Brain microvascular endothelial cell (primary cell): ENCODE data around the gene BBS9.
A peak's percentile ranks its signal among the peaks of the same experiment; 100 is the strongest.

Experiments
- DNase-seq: peaks from one replicate; pipeline ENCODE4 v3.0.0-alpha.2; 2020
- H3K27ac ChIP-seq: fragments of 250-450 bp; sonication (Bioruptor Pico); 2 replicates; pipeline ENCODE4 v1.5.1; 2020; ENCODE audit warnings: mild to moderate bottlenecking, moderate library complexity
- H3K27me3 ChIP-seq: fragments of 250-450 bp; sonication (Bioruptor Pico); replicated peaks from 2 replicates; pipeline ENCODE4 v1.5.1; 2020; ENCODE audit warnings: mild to moderate bottlenecking
- H3K36me3 ChIP-seq: fragments of 250-450 bp; sonication (Bioruptor Pico); replicated peaks from 2 replicates; pipeline ENCODE4 v1.5.1; 2020; ENCODE audit warnings: mild to moderate bottlenecking
- H3K4me3 ChIP-seq: 2 replicates; pipeline ENCODE4 v1.5.1; 2011; ENCODE audit warnings: low read depth, mild to moderate bottlenecking, control low read depth, low read length, moderate library complexity
- in situ Hi-C: cut with HindIII; loops from 2 replicates; pipeline ENCODE4 v1.10.0; 2017; ENCODE audit warnings: low sequenced_read_pairs, low pct_ligation_motif_present
- TF ChIP-seq, protein P1 (sequence below): IDR thresholded peaks from 2 replicates; pipeline ENCODE4 v1.5.1; 2011; ENCODE audit warnings: low read depth, mild to moderate bottlenecking, moderate library complexity, low read length, control low read depth, inconsistent platforms; ENCODE audit errors: missing control alignments

Gene BBS9

GRCh38 chr7:33422825-33423645 is 293.7 kb downstream of the BBS9 start:
- H3K4me3 ChIP-seq = no peak overlapping the region
- no peaks in the 10 kb centered on the region for H3K36me3 ChIP-seq
- no peak for DNase-seq
- no peak overlapping the region for H3K27ac ChIP-seq
- in situ Hi-C loops = no loop called here
- TF ChIP-seq, protein P1, sequence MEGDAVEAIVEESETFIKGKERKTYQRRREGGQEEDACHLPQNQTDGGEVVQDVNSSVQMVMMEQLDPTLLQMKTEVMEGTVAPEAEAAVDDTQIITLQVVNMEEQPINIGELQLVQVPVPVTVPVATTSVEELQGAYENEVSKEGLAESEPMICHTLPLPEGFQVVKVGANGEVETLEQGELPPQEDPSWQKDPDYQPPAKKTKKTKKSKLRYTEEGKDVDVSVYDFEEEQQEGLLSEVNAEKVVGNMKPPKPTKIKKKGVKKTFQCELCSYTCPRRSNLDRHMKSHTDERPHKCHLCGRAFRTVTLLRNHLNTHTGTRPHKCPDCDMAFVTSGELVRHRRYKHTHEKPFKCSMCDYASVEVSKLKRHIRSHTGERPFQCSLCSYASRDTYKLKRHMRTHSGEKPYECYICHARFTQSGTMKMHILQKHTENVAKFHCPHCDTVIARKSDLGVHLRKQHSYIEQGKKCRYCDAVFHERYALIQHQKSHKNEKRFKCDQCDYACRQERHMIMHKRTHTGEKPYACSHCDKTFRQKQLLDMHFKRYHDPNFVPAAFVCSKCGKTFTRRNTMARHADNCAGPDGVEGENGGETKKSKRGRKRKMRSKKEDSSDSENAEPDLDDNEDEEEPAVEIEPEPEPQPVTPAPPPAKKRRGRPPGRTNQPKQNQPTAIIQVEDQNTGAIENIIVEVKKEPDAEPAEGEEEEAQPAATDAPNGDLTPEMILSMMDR = no peak
- no peaks in the 10 kb centered on the region for H3K27me3 ChIP-seq

- Histone ChIP-seq H3K27me3 (no peaks in the 10 kb centered on the region), H3K4me3 (no peak overlapping the region), H3K27ac (no peak overlapping the region), H3K36me3 (no peaks in the 10 kb centered on the region)
- TF ChIP-seq, protein P1 = peak; percentile 40
- in situ Hi-C loops = no loop called here
- DNase-seq = no peak
These were observed 294.3 kb downstream of the BBS9 start for GRCh38 chr7:33423646-33424020.

DNA sequence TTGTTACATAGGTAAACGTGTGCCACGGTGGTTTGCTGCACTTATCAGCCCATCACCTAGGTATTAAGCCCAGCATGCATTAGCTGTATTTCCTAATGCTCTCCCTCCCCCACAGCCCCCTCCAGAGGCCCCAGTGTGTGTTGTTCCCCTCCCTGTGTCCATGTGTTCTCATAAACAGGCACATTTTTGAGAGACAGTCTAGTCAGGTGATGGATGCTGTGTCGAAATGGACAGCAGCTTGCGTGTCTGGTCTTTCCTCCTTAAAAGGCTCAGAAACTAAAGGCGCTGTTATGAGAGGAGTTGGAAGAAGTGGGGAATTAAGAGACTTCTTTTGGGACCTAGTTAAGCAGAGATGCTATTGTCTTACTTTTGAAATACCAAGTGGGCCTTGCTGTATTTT is 296.0 kb downstream of the BBS9 start:
- DNase-seq = no peak
- Histone ChIP-seq H3K27ac (no peak overlapping the region), H3K36me3 (no peaks in the 10 kb centered on the region), H3K4me3 (no peak overlapping the region), H3K27me3 (no peaks in the 10 kb centered on the region)
- in situ Hi-C loops = no loop called here
- TF ChIP-seq, protein P1 = no peak

DNA sequence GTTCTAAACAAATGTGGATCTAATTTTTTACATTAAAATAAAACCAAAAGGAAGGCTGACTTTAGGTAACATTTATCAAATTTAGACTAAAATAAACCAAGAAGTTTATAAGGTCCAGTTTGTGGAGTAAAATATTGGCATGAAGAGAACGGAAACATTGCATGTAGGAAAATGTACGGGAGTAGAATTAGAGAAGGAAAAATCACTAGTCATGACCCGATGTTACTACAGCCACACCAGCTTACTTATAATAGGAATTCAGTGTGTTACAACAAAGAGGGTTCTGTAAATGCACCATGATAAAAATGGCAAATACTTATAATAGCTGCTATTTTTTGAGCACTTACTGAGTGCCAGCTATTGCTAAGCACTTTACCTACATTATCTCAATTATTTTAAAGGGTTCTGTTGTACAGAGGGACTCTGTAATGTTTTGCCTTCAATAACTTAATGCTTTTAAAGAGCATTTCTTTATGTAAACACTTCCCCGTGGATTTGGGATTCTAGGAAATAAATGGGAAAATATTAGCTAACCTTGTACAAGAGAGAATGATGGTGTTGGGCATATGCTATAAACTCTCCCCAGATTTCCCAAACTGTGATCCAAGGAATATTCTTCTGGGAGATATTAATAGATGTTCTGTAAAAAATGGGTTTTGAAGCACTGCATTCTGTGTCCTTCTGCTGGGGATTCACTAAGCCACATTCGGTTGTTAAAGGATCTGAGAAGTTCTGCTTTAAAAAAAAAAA is 296.7 kb downstream of the BBS9 start:
- in situ Hi-C loops = no loop called here
- TF ChIP-seq, protein P1 = no peak

DNA sequence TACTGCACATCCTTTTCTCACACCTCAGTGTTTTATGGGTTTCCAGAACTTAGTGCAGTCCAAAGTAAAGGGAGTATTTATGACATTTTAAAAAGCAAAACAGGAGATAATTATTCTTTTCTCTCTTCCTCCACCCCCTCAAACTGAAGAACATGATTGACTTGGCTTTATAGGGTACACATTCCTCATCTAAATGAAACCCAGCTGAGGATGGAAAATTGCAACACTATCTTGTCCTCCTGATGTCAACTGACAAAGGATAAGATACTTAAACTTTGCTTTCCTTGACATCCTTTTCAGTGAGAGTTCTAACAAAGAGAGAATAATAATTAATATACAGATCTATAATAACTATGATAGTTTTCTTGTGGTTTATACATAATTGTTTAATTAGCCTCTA is 299.1 kb downstream of the BBS9 start:
- Histone ChIP-seq H3K4me3 (no peak overlapping the region), H3K27ac (no peak overlapping the region), H3K27me3 (no peaks in the 10 kb centered on the region), H3K36me3 (no peaks in the 10 kb centered on the region)
- TF ChIP-seq, protein P1 = no peak
- DNase-seq = no peak
- in situ Hi-C loops = no loop called here

More for the DNA sequence above, 296.7 kb downstream of the BBS9 start:
- no peaks in the 10 kb centered on the region for H3K27me3 ChIP-seq
- no peak overlapping the region for H3K27ac ChIP-seq
- DNase-seq = no peak
- H3K36me3 ChIP-seq = no peaks in the 10 kb centered on the region
- H3K4me3 ChIP-seq = no peak overlapping the region
